Panc1 (cell line): ENCODE results near the gene UIMC1.

ENCODE experiments used
- POLR2AphosphoS5 ChIP-seq: IDR thresholded peaks from 2 replicates; pipeline ENCODE4 v1.6.1; 2012; ENCODE audit warnings: mild to moderate bottlenecking, low read depth, low read length, moderate library complexity
- SIN3A ChIP-seq: IDR thresholded peaks from 2 replicates; pipeline ENCODE4 v1.6.1; 2012; ENCODE audit warnings: low read depth, mild to moderate bottlenecking, low read length, moderate library complexity, borderline replicate concordance; ENCODE audit not compliant: insufficient read depth
- TCF7L2 ChIP-seq: IDR thresholded peaks from 2 replicates; pipeline ENCODE4 v1.6.1; 2011; ENCODE audit warnings: mild to moderate bottlenecking, low read depth, low read length, inconsistent platforms
- TF ChIP-seq, protein P1 (sequence below): fragments of 450-650 bp; IDR thresholded peaks from 2 replicates; pipeline ENCODE4 v1.5.1; 2017; ENCODE audit warnings: mild to moderate bottlenecking

DNA sequence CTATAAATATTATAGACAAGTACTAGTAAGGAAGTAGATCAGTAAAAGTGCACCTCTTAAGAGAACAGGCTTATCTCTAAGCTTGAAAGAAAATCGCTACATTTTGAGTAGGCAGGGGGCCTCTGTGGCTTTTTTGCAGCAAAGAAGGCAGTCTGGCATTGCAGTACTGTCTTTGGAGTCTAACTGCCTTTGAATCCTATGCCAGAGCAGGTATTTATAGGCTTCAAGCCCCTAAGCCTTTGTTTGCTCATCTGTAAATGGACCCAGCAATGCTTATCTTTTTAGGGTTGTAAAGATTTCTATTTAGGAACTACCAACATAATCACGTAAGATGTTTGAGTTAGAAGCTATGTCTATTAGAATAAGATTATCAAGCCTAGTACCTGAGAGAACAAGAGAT is 83.8 kb downstream of the UIMC1 start:
- TF ChIP-seq POLR2AphosphoS5 (no peak), TCF7L2 (no peak), SIN3A (no peak)
- TF ChIP-seq, protein P1, sequence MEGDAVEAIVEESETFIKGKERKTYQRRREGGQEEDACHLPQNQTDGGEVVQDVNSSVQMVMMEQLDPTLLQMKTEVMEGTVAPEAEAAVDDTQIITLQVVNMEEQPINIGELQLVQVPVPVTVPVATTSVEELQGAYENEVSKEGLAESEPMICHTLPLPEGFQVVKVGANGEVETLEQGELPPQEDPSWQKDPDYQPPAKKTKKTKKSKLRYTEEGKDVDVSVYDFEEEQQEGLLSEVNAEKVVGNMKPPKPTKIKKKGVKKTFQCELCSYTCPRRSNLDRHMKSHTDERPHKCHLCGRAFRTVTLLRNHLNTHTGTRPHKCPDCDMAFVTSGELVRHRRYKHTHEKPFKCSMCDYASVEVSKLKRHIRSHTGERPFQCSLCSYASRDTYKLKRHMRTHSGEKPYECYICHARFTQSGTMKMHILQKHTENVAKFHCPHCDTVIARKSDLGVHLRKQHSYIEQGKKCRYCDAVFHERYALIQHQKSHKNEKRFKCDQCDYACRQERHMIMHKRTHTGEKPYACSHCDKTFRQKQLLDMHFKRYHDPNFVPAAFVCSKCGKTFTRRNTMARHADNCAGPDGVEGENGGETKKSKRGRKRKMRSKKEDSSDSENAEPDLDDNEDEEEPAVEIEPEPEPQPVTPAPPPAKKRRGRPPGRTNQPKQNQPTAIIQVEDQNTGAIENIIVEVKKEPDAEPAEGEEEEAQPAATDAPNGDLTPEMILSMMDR: no peak
